Measurements from ENCODE around the gene PRPF4. TPM values are rescaled to one million over a fixed set of nuclear protein-coding genes. Genes with fewer than 3 reads are reported as not detected.
"Not testable (repeated sequence)": the region's sequence is repeated elsewhere in the genome, so short reads cannot be mapped to it uniquely, and the experiment has no call there.

Gene PRPF4
- total and polyA plus RNA-seq, 11 donors: 5.1 to 24.6 (median 13.8) TPM

GRCh38 chr9:113247640-113248039, 27.8 kb upstream of the PRPF4 start:
- H3K27ac ChIP-seq: no peak overlapping the region
- peaks cover 0 to 3% (median 0%) of the 10 kb centered on the region in 12 donors for H3K9me3 ChIP-seq
- H3K4me1 ChIP-seq: peaks cover 0 to 8% (median 0%) of the 10 kb centered on the region in 12 donors
- H3K36me3 ChIP-seq: no peaks in the 10 kb centered on the region
- H3K4me3 ChIP-seq: no peak overlapping the region
- TF ChIP-seq POLR2A (IDR thresholded peaks at IDR 0.05): no peak
- no peak for TF ChIP-seq CTCF (IDR thresholded peaks at IDR 0.05)
- H3K27me3 ChIP-seq: no peaks in the 10 kb centered on the region
- ATAC-seq (no peak), DNase-seq (no peak)
- intact Hi-C loops (cut with DNase I): no loop called here

- H3K27ac ChIP-seq; H3K4me1 ChIP-seq; H3K9me3 ChIP-seq; H3K4me3 ChIP-seq; DNase-seq; ATAC-seq; H3K36me3 ChIP-seq; intact Hi-C loops (cut with DNase I); H3K27me3 ChIP-seq: not testable (repeated sequence)
- WGBS, 4 donors: 97 to 99% (median 99%) methylated on average over 2 of the region's 2 CpGs
These were observed 25.8 kb upstream of the PRPF4 start for GRCh38 chr9:113249661-113250060.

- ATAC-seq (no peak), DNase-seq (no peak)
- TF ChIP-seq CTCF (IDR thresholded peaks at IDR 0.05): no peak
- no peak for TF ChIP-seq POLR2A (IDR thresholded peaks at IDR 0.05)
- WGBS, 4 donors: 90 to 97% (median 94%) methylated on average over 2 of the region's 2 CpGs
- Histone ChIP-seq H3K27ac (no peak overlapping the region), H3K36me3 (peaks cover 0 to 7% (median 0%) of the 10 kb centered on the region in 9 donors), H3K4me3 (no peak overlapping the region), H3K27me3 (no peaks in the 10 kb centered on the region), H3K9me3 (peaks cover 0 to 3% (median 0%) of the 10 kb centered on the region in 12 donors), H3K4me1 (peaks cover 0 to 8% (median 0%) of the 10 kb centered on the region in 12 donors)
- intact Hi-C loops (cut with DNase I): no loop called here
These were observed 24.7 kb upstream of the PRPF4 start for GRCh38 chr9:113250807-113251206.

- DNase-seq (no peak), ATAC-seq (no peak)
- Histone ChIP-seq H3K9me3 (peaks cover 0 to 3% (median 0%) of the 10 kb centered on the region in 12 donors), H3K27me3 (no peaks in the 10 kb centered on the region), H3K4me3 (no peak overlapping the region), H3K36me3 (peaks cover 0 to 47% (median 37%) of the 10 kb centered on the region in 9 donors), H3K4me1 (no peaks in the 10 kb centered on the region), H3K27ac (no peak overlapping the region)
- whole genome bisulfite sequencing, 4 donors: 95 to 99% (median 96%) methylated on average over 1 of the region's 1 CpG
- intact Hi-C loops (cut with DNase I): no loop called here
- TF ChIP-seq POLR2A (IDR thresholded peaks at IDR 0.05): no peak
These were observed 20.5 kb upstream of the PRPF4 start for GRCh38 chr9:113254991-113255390.

- TF ChIP-seq CTCF (IDR thresholded peaks at IDR 0.05): no peak
- TF ChIP-seq POLR2A (IDR thresholded peaks at IDR 0.05): no peak
- Histone ChIP-seq H3K4me3 (no peak overlapping the region), H3K4me1 (no peaks in the 10 kb centered on the region), H3K27ac (no peak overlapping the region), H3K36me3 (peaks cover 0 to 50% (median 41%) of the 10 kb centered on the region in 9 donors), H3K9me3 (peaks cover 0 to 3% (median 0%) of the 10 kb centered on the region in 12 donors), H3K27me3 (no peaks in the 10 kb centered on the region)
- intact Hi-C loops (cut with DNase I): no loop called here
- WGBS, 4 donors: 85 to 95% (median 93%) methylated on average over 6 of the region's 6 CpGs
- ATAC-seq: no peak
- DNase-seq: no peak
These were observed 20.0 kb upstream of the PRPF4 start for GRCh38 chr9:113255438-113255837.
